Measurements from ENCODE around the gene AVPI1. TPM values are rescaled to one million over a fixed set of nuclear protein-coding genes. Genes with fewer than 3 reads are reported as not detected.
"Not testable (repeated sequence)": the region's sequence is repeated elsewhere in the genome, so short reads cannot be mapped to it uniquely, and the experiment has no call there.

The AVPI1 gene
- total RNA-seq, 1 donor from 2014 or later: 2.6 TPM

DNA sequence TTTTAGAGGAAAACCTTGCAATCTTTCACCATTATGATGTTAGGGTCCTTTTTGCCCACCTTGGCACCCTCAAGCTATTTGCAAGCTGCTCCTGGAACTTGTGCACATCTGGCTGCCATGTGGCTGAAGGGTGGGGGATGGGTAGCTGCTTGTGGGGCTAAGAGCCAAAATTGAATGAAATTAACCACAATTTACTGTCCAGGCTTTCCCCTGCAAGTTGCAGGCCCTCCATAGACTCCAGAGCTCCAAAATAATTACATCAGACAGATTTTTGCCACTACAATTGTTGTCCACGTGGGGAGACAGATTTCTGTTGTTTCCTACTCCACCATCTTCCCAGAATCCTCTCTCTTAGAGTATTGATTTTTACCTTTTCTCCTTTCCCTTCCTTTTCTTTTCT is 27.5 kb downstream of the AVPI1 start:
- Histone ChIP-seq H3K9ac (no peak overlapping the region), H3K4me3 (no peak overlapping the region), H3K36me3 (no peaks in the 10 kb centered on the region), H3K4me1 (no peaks in the 10 kb centered on the region), H2AFZ (replicated peaks) (no peak overlapping the region), H3K79me2 (ENCODE audit: low read depth) (no peaks in the 10 kb centered on the region), H4K20me1 (ENCODE audit: low read depth) (no peaks in the 10 kb centered on the region), H3K27me3 (no peaks in the 10 kb centered on the region), H3F3A (ENCODE audit: low read depth) (no peaks in the 10 kb centered on the region), H3K9me3 (ENCODE audit: low read depth) (no peaks in the 10 kb centered on the region), H3K27ac (no peak overlapping the region), H3K4me2 (no peak overlapping the region)
- no peak for DNase-seq (ENCODE audit: low spot score)
- no peaks in the 10 kb centered on the region for H3K4me1 Mint-ChIP-seq
- H3K4me3 Mint-ChIP-seq: no peak overlapping the region
- peaks cover 2% of the 10 kb centered on the region for H3K27me3 Mint-ChIP-seq (ENCODE audit: insufficient read depth, low read depth)
- peaks cover 16% of the 10 kb centered on the region for H3K36me3 Mint-ChIP-seq
- peak overlapping the region; percentile 37 for H3K27ac Mint-ChIP-seq
- TF ChIP-seq EZH2phosphoT487 (IDR thresholded peaks at IDR 0.05) (no peak), EZH2 (IDR thresholded peaks at IDR 0.05) (no peak)
- TF ChIP-seq, protein P1, sequence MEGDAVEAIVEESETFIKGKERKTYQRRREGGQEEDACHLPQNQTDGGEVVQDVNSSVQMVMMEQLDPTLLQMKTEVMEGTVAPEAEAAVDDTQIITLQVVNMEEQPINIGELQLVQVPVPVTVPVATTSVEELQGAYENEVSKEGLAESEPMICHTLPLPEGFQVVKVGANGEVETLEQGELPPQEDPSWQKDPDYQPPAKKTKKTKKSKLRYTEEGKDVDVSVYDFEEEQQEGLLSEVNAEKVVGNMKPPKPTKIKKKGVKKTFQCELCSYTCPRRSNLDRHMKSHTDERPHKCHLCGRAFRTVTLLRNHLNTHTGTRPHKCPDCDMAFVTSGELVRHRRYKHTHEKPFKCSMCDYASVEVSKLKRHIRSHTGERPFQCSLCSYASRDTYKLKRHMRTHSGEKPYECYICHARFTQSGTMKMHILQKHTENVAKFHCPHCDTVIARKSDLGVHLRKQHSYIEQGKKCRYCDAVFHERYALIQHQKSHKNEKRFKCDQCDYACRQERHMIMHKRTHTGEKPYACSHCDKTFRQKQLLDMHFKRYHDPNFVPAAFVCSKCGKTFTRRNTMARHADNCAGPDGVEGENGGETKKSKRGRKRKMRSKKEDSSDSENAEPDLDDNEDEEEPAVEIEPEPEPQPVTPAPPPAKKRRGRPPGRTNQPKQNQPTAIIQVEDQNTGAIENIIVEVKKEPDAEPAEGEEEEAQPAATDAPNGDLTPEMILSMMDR (IDR thresholded peaks at IDR 0.05): no peak
- no peaks in the 10 kb centered on the region for H3K9me3 Mint-ChIP-seq

DNA sequence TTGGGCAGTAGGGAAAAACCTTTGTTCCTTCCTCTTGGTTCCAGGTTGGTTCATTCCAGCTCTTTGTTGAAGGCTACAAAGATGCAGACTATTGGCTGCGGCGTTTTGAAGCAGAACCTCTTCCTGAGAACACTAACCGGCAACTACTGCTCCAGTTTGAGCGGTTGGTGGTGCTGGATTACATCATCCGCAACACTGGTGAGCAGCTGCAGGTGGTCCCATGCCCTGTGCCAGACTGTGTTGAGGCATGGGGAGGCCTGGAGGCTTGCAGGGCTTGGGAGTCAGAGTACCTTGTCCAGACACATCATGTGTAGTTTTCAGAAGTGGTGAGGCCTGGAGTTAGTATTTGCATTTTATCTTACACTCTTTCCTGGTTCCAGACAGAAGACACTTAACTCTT is 30.3 kb downstream of the AVPI1 start:
- no peak overlapping the region for H3K9ac ChIP-seq
- H3F3A ChIP-seq (ENCODE audit: low read depth): no peaks in the 10 kb centered on the region
- Mint-ChIP-seq H3K27me3 (ENCODE audit: insufficient read depth, low read depth) (peaks cover 2% of the 10 kb centered on the region), H3K4me1 (no peaks in the 10 kb centered on the region), H3K4me3 (no peak overlapping the region), H3K9me3 (no peaks in the 10 kb centered on the region), H3K36me3 (peaks cover 21% of the 10 kb centered on the region), H3K27ac (no peak overlapping the region)
- H3K4me3 ChIP-seq: no peak overlapping the region
- H2AFZ ChIP-seq (replicated peaks): no peak overlapping the region
- peaks cover 7% of the 10 kb centered on the region for H3K36me3 ChIP-seq
- no peaks in the 10 kb centered on the region for H3K79me2 ChIP-seq (ENCODE audit: low read depth)
- TF ChIP-seq EZH2phosphoT487 (IDR thresholded peaks at IDR 0.05): no peak
- no peaks in the 10 kb centered on the region for H4K20me1 ChIP-seq (ENCODE audit: low read depth)
- no peaks in the 10 kb centered on the region for H3K9me3 ChIP-seq (ENCODE audit: low read depth)
- H3K27ac ChIP-seq: no peak overlapping the region
- H3K4me1 ChIP-seq: no peaks in the 10 kb centered on the region
- H3K27me3 ChIP-seq: no peaks in the 10 kb centered on the region
- H3K4me2 ChIP-seq: no peak overlapping the region
- DNase-seq (ENCODE audit: low spot score): no peak

DNA sequence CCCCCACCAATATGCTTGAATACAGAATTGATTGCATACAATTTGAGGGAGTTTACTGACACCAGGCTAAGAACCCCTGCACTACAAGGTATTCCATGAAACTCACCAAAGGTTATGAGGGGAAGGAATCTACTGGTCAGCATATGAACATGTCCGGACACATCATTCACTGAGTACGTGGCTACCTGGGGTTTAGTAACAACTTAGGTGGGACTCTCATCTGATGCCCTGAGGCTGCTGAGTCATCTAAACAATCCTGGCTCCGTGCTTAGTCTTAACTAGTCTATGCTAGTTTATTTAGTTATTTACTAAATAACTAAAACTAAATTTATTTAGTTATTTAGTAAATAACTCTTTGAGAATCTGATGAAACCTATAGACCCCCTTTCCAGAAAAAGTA is 35.3 kb downstream of the AVPI1 start:
- Histone ChIP-seq H3K27me3 (no peaks in the 10 kb centered on the region), H4K20me1 (ENCODE audit: low read depth) (peaks cover 26% of the 10 kb centered on the region), H3K4me3 (no peak overlapping the region), H3K36me3 (peaks cover 7% of the 10 kb centered on the region), H3K9ac (no peak overlapping the region), H3K4me2 (no peak overlapping the region), H3K9me3 (ENCODE audit: low read depth) (no peaks in the 10 kb centered on the region), H3K4me1 (peaks cover 10% of the 10 kb centered on the region), H3K79me2 (ENCODE audit: low read depth) (peaks cover 35% of the 10 kb centered on the region), H3F3A (ENCODE audit: low read depth) (peaks cover 8% of the 10 kb centered on the region), H2AFZ (replicated peaks) (no peak overlapping the region), H3K27ac (no peak overlapping the region)
- peaks cover 8% of the 10 kb centered on the region for H3K4me1 Mint-ChIP-seq
- TF ChIP-seq, protein P1 (IDR thresholded peaks at IDR 0.05): no peak
- no peak overlapping the region for H3K27ac Mint-ChIP-seq
- no peaks in the 10 kb centered on the region for H3K9me3 Mint-ChIP-seq
- H3K4me3 Mint-ChIP-seq: no peak overlapping the region
- H3K27me3 Mint-ChIP-seq (ENCODE audit: insufficient read depth, low read depth): no peaks in the 10 kb centered on the region
- DNase-seq (ENCODE audit: low spot score): no peak
- peaks cover 24% of the 10 kb centered on the region for H3K36me3 Mint-ChIP-seq

DNA sequence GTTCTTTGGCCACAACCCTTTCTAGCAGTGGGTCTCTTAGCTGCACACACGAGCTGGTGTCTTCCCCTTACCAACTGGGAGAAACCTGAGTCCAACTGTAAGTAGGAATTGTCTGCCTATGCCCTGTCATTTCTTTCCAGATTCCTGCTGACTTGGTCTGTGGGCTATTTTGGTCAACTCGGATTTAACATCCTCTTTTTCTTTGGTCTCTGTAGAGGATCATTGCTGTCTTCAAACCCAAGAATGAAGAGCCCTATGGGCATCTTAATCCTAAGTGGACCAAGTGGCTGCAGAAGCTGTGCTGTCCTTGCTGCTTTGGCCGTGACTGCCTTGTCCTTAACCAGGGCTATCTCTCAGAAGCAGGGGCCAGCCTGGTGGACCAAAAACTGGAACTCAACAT is 36.3 kb downstream of the AVPI1 start:
- Mint-ChIP-seq H3K9me3 (no peaks in the 10 kb centered on the region), H3K4me1 (peaks cover 8% of the 10 kb centered on the region), H3K27me3 (ENCODE audit: insufficient read depth, low read depth) (no peaks in the 10 kb centered on the region), H3K27ac (no peak overlapping the region), H3K4me3 (no peak overlapping the region), H3K36me3 (peaks cover 18% of the 10 kb centered on the region)
- H3K4me3 ChIP-seq: no peak overlapping the region
- H3K4me1 ChIP-seq: peaks cover 10% of the 10 kb centered on the region
- no peak overlapping the region for H3K9ac ChIP-seq
- peaks cover 45% of the 10 kb centered on the region for H3K79me2 ChIP-seq (ENCODE audit: low read depth)
- H3K9me3 ChIP-seq (ENCODE audit: low read depth): no peaks in the 10 kb centered on the region
- TF ChIP-seq, protein P1 (IDR thresholded peaks at IDR 0.05): no peak
- TF ChIP-seq EZH2 (IDR thresholded peaks at IDR 0.05): no peak
- TF ChIP-seq EZH2phosphoT487 (IDR thresholded peaks at IDR 0.05): no peak
- no peaks in the 10 kb centered on the region for H3K27me3 ChIP-seq
- H3K27ac ChIP-seq: no peak overlapping the region
- peaks cover 8% of the 10 kb centered on the region for H3F3A ChIP-seq (ENCODE audit: low read depth)
- H3K36me3 ChIP-seq: peaks cover 7% of the 10 kb centered on the region
- no peak for DNase-seq (ENCODE audit: low spot score)
- H3K4me2 ChIP-seq: no peak overlapping the region
- peaks cover 29% of the 10 kb centered on the region for H4K20me1 ChIP-seq (ENCODE audit: low read depth)
- no peak overlapping the region for H2AFZ ChIP-seq (replicated peaks)

DNA sequence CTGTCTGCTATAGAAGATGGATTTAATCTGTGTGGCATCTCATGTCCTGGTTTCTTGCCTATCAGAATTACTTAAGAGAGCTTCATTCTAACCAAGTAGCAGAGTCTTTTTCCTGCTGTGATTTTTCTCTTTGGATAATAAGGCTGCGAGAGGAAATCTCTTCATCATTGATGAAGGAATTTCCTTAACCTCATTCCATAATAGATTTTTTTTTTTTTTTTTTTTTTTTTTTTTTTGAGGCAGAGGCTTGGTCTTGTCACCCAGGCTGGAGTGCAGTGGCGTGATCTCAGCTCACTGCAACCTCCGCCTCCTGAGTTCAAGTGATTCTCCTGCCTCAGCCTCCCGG is 37.7 kb downstream of the AVPI1 start:
- not testable (repeated sequence) for DNase-seq (ENCODE audit: low spot score); H3K9me3 Mint-ChIP-seq; H3K27ac Mint-ChIP-seq; H3F3A ChIP-seq (ENCODE audit: low read depth); H2AFZ ChIP-seq (replicated peaks); H3K4me2 ChIP-seq; H3K36me3 ChIP-seq; H3K9ac ChIP-seq; H3K4me3 ChIP-seq; H3K4me3 Mint-ChIP-seq; H3K4me1 Mint-ChIP-seq; H3K9me3 ChIP-seq (ENCODE audit: low read depth); H3K27me3 Mint-ChIP-seq (ENCODE audit: insufficient read depth, low read depth); H3K4me1 ChIP-seq; H3K27me3 ChIP-seq; H3K27ac ChIP-seq
- H4K20me1 ChIP-seq (ENCODE audit: low read depth): peaks cover 34% of the 10 kb centered on the region
- peaks cover 26% of the 10 kb centered on the region for H3K36me3 Mint-ChIP-seq
- H3K79me2 ChIP-seq (ENCODE audit: low read depth): peaks cover 55% of the 10 kb centered on the region
